Loucy (cell line): ENCODE measurements around the gene BSND.

ENCODE experiments used
- H2AFZ ChIP-seq: fragments of 200-600 bp; sonication (generic); 2 replicates; pipeline ENCODE4 v1.6.0; 2016; ENCODE audit warnings: antibody characterized with exemption, mild to moderate bottlenecking, low read length, moderate library complexity
- H3F3A ChIP-seq: fragments of 200-600 bp; 2 replicates; pipeline ENCODE4 v1.6.0; 2016; ENCODE audit warnings: antibody characterized with exemption, low read depth, mild to moderate bottlenecking
- H3K27me3 ChIP-seq: fragments of 200-600 bp; sonication (generic); 2 replicates; pipeline ENCODE4 v1.6.1; 2014; ENCODE audit warnings: low read length, mild to moderate bottlenecking; ENCODE audit not compliant: insufficient read depth, poor library complexity, severe bottlenecking
- H3K36me3 ChIP-seq: fragments of 200-600 bp; sonication (generic); 2 replicates; pipeline ENCODE4 v1.6.1; 2016; ENCODE audit warnings: low read length; ENCODE audit not compliant: insufficient read depth
- H3K4me1 ChIP-seq: fragments of 200-600 bp; sonication (generic); 2 replicates; pipeline ENCODE4 v1.5.1; 2014; ENCODE audit warnings: low read length, mild to moderate bottlenecking; ENCODE audit not compliant: insufficient read depth, poor library complexity, severe bottlenecking
- H3K4me2 ChIP-seq: fragments of 200-600 bp; sonication (generic); 2 replicates; pipeline ENCODE4 v1.6.0; 2014; ENCODE audit warnings: antibody characterized with exemption, low read length, low read depth, mild to moderate bottlenecking; ENCODE audit not compliant: poor library complexity, severe bottlenecking
- H3K4me3 ChIP-seq: fragments of 200-600 bp; sonication (generic); 2 replicates; pipeline ENCODE4 v1.5.1; 2014; ENCODE audit warnings: low read length, mild to moderate bottlenecking, mixed read lengths; ENCODE audit not compliant: poor library complexity, severe bottlenecking
- H3K79me2 ChIP-seq: fragments of 200-600 bp; sonication (generic); 2 replicates; pipeline ENCODE4 v1.6.1; 2014; ENCODE audit warnings: low read length; ENCODE audit not compliant: insufficient read depth
- H3K9ac ChIP-seq: fragments of 200-600 bp; sonication (generic); 2 replicates; pipeline ENCODE4 v1.6.0; 2014; ENCODE audit warnings: mild to moderate bottlenecking, low read depth, low read length, moderate library complexity; ENCODE audit not compliant: poor library complexity, severe bottlenecking
- H3K9me2 ChIP-seq: fragments of 200-600 bp; sonication (generic); replicated peaks from 2 replicates; pipeline ENCODE4 v1.6.1; 2016; ENCODE audit warnings: low read depth, low read length, mixed read lengths
- H3K9me3 ChIP-seq: fragments of 200-600 bp; sonication (generic); 2 replicates; pipeline ENCODE4 v1.6.1; 2014; ENCODE audit warnings: mild to moderate bottlenecking, antibody characterized with exemption, low read length, low read depth; ENCODE audit not compliant: insufficient read depth
- H4K20me1 ChIP-seq: fragments of 200-600 bp; sonication (generic); 2 replicates; pipeline ENCODE4 v1.6.0; 2014; ENCODE audit warnings: antibody characterized with exemption, low read length, mild to moderate bottlenecking; ENCODE audit not compliant: insufficient read depth, poor library complexity, severe bottlenecking
- CTCF ChIP-seq: fragments of 200-600 bp; sonication (generic); conservative IDR thresholded peaks from 2 replicates; pipeline ENCODE4 v1.5.1; 2014; ENCODE audit warnings: mild to moderate bottlenecking, antibody characterized with exemption, low read length
- EZH2phosphoT487 ChIP-seq: fragments of 200-600 bp; IDR thresholded peaks from 2 replicates; pipeline ENCODE4 v1.6.1; 2018; ENCODE audit warnings: antibody characterized with exemption, mild to moderate bottlenecking, moderate library complexity, borderline replicate concordance

The BSND gene

GRCh38 chr1:55049914-55050278, 51.2 kb downstream of the BSND start:
- no peak overlapping the region for H3K4me3 ChIP-seq
- H3F3A ChIP-seq, result no peaks in the 10 kb centered on the region
- no peaks in the 10 kb centered on the region for H3K9me3 ChIP-seq
- TF ChIP-seq CTCF, result no peak
- TF ChIP-seq EZH2phosphoT487, result no peak
- no peaks in the 10 kb centered on the region for H3K9me2 ChIP-seq
- H4K20me1 ChIP-seq, result no peaks in the 10 kb centered on the region
- H2AFZ ChIP-seq, result no peak overlapping the region
- H3K4me1 ChIP-seq, result no peaks in the 10 kb centered on the region
- no peaks in the 10 kb centered on the region for H3K79me2 ChIP-seq
- no peak overlapping the region for H3K9ac ChIP-seq
- no peaks in the 10 kb centered on the region for H3K27me3 ChIP-seq
- H3K36me3 ChIP-seq, result no peaks in the 10 kb centered on the region
- no peak overlapping the region for H3K4me2 ChIP-seq

GRCh38 chr1:55050283-55050682, 51.5 kb downstream of the BSND start:
- Histone ChIP-seq H3F3A (no peaks in the 10 kb centered on the region), H3K4me2 (no peak overlapping the region), H3K9me3 (no peaks in the 10 kb centered on the region), H3K79me2 (no peaks in the 10 kb centered on the region), H3K9ac (no peak overlapping the region), H2AFZ (no peak overlapping the region), H3K27me3 (no peaks in the 10 kb centered on the region), H3K4me1 (no peaks in the 10 kb centered on the region), H3K9me2 (no peaks in the 10 kb centered on the region), H3K4me3 (no peak overlapping the region), H4K20me1 (no peaks in the 10 kb centered on the region), H3K36me3 (no peaks in the 10 kb centered on the region)
- TF ChIP-seq CTCF, result no peak
- no peak for TF ChIP-seq EZH2phosphoT487

- Histone ChIP-seq H4K20me1 (no peaks in the 10 kb centered on the region), H3F3A (no peaks in the 10 kb centered on the region), H3K79me2 (no peaks in the 10 kb centered on the region), H3K9ac (no peak overlapping the region), H3K27me3 (no peaks in the 10 kb centered on the region), H3K4me1 (no peaks in the 10 kb centered on the region), H3K36me3 (no peaks in the 10 kb centered on the region), H2AFZ (no peak overlapping the region), H3K9me3 (no peaks in the 10 kb centered on the region), H3K4me2 (no peak overlapping the region), H3K9me2 (no peaks in the 10 kb centered on the region), H3K4me3 (no peak overlapping the region)
- TF ChIP-seq CTCF (no peak), EZH2phosphoT487 (no peak)
Observed at GRCh38 chr1:55051169-55051568, 52.4 kb downstream of the BSND start.
